GM18498 (cell line): ENCODE data around the gene SLMAP.

Experiments
- ATAC-seq: cut with Tn5 transposase; IDR thresholded peaks from one replicate; pipeline ENCODE4 v1.9.1; 2021; ENCODE audit warnings: mild to moderate bottlenecking, moderate library complexity; ENCODE audit not compliant: unreplicated experiment

Gene SLMAP

DNA sequence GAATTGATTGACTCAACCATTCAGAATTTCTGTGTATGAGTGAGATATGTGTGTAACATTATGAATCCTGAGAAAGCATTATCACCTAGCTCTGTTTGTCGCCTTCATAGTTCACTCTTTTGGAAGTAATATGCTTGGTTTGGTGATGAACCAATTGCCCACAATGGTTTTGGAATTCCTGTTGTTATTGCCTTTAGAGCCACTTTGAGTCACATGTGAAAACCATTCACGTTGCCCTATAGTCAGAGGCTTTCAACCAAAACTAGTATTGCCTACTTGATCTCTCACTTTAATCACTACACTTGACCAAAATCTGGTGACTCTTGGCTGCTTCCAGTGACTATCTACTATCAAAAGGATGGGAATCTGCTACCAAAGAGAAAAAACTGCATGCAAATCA lies 173.9 kb downstream of the SLMAP start:
- no peak for ATAC-seq

DNA sequence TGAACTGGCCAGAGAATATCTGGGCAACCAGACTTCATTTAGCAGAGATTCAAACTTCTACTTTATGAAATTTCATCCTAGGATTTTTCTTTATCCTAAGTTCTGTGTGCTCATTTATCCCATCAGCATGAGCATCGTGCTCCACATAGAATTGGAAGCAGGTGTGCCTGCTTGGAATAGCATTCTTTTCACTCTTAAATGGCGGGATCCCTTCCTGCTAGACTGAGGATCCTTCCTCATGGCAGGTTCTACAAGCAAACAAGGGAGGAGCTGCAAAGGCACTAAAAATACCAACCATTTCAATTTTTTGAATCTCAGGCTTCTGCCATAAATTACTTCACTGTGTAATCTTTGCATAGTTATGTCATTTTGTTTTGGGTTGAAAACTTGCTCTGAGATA lies 177.5 kb downstream of the SLMAP start:
- ATAC-seq = no peak

DNA sequence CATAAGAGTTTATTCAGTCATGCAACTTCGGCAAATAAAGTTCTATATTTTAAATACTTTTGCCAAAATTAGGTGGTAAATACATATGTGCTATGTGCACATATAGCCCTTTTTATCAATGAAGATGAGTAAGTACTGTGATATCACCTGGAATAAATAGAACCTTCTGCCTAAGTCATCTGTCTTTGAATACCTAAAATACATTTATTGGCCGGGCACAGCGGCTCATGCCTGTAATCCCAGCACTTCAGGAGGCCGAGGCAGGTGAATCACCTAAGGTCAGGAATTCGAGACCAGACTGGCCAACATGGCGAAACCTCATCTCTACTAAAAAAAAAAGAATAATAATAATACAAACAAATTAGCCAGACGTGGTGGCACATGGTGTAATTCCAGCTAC lies 178.3 kb downstream of the SLMAP start:
- ATAC-seq = no peak

DNA sequence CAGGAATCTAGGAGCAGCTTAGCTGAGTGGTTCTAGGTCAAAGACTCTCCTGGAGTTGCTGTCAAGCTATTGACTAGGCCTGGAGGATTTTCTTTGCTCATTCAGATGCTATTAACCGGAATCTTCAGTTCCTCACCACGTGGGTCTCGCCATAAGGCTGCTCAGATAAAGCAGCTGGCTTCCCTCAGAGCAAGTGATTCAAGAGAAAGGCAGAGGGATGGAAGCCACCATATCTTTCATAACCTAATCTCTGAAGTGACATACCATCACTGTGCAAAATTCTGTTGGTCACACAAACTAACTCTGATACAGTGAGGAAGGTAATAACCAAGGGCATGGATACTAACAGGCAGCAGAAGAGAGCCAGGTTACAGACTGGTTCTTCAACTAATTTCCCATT lies 179.4 kb downstream of the SLMAP start:
- ATAC-seq = no peak

DNA sequence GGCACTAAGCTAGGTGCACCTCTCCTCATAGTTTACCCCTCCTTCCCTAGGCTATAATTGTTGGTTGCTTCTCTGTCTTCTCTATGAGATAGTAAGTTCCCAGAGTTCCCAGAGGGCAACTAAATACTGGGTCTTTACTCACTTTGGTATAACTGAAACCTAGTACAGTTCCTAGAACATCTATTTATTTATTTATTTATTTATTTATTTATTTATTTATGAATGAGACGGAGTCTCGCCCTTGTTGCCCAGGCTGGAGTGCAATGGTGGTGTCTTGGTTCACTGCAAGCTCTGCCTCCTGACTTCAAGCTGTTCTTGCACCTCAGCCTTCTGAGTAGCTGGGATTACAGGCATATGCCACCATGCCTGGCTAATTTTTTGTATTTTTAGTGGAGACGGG lies 181.0 kb downstream of the SLMAP start:
- ATAC-seq = no peak

DNA sequence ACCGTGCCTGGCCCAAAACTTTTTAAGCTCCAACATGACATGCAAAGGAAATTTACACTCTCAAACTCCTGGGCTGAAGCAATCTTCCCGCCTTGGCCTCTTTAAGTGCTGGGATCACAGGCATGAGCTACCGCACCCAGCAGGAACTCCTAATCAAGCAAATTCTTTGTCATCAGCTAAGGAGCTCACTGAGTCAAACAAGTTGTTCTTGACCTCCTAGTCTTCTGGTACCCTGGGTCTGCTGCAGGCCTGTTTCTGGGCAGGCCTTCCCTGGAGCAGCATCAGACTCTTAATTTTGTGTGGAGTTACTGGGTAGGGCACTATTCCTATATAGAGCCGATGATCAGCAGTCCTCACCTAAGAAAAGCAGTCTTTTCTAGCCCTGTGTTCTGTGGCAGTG lies 183.7 kb downstream of the SLMAP start:
- no peak for ATAC-seq

DNA sequence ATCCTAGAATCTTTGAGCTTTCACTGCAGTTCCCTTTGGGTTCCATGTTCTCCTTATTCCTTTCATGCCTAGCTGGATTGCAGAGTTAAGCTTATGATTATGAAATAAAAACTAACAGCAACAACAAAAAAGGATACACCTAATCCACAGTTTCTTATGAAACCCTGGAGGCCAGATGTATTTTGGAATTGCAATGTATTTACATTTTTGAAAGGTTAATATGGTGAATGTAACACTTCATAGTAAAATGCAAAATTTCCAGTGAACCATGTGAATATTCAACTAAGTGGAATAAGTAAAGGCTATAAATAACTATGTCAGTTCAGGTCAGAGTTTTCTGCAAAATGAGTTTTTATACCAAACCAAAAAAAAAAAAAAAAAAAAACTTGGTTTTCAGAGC lies 186.3 kb downstream of the SLMAP start:
- no peak for ATAC-seq

DNA sequence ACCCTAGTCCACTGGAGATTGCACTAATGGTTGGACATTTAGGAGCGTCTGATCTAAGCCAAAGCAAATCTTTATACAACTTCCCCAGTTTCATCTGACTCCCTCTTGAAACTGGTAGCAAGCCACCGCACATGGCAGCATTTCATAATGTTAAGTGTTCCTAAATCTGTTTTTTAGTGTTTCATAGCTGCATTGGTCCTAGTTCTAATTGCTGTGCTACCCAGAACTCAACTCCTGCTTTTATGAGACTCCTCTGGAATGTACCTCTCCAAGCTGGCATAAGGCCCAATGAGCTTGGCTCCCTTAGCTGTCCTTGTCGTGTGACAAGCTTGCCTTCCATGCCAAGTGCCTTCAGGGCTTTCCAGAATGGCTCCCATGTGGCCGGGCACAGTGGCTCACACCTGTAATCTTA lies 186.8 kb downstream of the SLMAP start:
- ATAC-seq = no peak

DNA sequence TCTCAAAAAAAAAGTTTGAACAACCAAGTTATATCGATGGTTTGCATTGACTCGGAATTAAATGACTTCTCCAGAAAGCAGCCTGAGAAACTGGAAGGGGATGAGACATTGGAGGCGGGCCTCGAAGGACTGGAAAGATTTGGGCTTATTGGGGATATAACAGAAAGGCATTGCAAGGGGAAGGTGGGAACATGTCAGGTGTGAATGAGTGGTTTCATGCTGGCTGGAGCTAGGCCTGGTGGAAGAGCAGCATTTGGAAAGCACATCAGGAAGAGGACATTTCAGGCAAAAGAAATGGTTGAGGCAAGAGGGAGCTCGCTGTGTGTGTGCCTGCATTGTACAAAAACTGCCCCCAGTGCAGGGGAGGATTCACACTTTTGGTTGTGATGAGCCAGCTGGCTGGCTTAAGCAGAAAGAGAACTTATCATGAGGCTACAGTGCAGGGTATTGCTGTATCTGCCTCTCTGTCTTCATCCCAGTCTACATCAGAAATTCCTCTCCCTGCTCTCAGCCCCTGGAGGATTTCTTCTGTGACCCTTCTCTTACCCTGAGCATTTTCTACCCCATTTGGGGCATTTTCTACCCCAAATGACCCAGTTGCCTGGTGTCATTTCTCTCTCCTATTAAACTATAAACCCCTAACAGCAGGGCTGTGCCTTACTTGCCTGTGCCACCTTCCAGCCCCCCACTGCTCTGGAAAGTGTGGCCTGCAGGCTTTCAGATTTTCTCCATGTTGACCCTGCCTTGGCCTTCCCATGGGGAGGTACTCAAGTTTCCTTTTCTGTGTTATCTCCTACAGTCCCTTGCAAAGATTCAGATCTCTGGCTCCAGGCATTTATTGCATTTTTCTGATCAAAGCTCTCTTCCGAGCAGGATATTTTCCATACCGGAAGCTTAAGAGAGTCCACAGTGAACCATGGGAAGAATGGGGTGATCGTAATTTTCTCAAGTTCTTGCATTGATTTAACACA lies 187.7 kb downstream of the SLMAP start:
- ATAC-seq = no peak

DNA sequence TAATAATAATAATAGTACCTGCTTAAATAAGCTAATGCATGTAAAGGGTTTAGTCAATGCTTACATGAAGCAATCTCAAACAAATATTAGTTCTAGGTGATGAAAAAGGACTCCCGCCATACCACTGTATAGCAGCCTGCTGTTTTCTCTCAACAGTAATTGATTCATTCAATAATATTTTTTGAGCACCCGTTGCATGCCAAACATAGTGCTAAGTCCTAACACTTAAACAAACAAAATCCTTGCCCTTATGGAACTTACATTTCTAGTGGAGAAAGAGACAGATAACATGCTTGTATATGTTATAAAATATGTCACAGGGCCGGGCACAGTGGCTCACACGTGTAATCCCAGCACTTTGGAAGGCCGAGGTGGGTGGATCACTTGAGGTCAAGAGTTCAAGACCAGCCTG lies 190.9 kb downstream of the SLMAP start:
- no peak for ATAC-seq

DNA sequence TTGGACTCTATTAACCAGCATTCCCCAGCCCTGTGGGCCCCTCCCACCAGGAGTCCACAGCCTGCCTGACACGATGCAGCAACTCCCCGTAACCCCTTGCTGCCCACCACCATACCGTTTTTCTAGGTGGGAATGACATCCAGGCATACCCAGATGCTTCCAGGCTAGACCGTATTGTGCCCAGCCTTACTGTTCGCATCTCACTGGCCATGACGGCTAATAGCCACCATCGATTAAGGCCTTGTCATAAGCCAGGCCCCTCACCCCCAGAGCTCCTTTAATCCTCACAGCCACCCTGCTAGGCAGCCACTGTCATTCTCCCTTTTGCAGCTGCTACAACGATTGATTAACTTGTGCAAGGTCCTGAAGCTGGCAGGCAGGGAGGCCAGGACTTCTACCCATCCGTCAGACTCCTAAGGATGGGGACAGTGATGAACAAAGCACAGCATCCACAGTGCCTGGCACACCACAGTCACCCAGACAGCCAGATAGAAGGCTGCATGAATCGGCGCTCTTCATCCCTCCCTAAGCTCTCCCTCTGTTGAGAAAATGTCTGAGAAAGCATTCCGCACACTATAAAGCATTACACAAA lies 192.1 kb downstream of the SLMAP start:
- no peak for ATAC-seq

DNA sequence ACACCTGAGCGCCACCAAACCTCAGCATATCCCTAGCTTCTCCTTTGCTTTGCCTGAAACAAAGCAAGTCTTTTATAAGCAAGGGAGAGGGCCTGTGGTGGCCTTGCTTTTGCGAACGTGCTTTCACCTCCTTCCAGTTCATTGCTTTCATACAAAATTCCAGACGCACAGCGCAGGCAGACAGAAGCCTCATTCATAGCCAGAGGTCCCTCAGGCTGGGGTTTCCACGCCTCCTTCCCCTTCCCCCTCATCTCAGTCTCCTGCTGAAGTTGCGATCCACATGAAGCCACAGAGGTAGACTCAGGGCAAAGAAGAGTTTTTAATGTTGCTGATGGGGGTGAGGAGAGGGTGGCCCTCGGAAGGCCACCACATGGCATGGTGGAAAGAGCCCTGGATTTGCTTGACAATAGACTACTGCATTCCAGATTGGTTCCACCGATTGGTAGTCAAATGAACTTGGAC lies 192.7 kb downstream of the SLMAP start:
- ATAC-seq = no peak

DNA sequence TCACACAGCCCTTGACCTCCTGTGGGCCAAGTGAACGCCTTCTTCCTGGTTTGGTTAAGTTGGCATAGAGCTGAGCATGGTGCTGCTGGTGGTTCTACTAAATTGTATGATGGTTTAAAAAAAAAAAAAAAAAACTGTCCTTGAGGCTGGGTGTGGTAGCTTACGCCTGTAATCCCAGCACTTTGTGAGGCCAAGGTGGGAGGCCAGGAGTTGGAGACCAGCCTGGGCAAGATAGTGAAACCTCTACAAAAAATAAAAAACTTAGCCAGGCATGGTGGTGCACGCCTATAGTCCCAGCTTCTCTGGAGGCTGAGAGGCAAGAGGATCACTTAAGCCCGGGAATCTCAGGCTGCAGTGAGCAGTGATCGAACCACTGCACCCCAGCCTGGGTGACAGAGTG lies 193.2 kb downstream of the SLMAP start:
- ATAC-seq = no peak

DNA sequence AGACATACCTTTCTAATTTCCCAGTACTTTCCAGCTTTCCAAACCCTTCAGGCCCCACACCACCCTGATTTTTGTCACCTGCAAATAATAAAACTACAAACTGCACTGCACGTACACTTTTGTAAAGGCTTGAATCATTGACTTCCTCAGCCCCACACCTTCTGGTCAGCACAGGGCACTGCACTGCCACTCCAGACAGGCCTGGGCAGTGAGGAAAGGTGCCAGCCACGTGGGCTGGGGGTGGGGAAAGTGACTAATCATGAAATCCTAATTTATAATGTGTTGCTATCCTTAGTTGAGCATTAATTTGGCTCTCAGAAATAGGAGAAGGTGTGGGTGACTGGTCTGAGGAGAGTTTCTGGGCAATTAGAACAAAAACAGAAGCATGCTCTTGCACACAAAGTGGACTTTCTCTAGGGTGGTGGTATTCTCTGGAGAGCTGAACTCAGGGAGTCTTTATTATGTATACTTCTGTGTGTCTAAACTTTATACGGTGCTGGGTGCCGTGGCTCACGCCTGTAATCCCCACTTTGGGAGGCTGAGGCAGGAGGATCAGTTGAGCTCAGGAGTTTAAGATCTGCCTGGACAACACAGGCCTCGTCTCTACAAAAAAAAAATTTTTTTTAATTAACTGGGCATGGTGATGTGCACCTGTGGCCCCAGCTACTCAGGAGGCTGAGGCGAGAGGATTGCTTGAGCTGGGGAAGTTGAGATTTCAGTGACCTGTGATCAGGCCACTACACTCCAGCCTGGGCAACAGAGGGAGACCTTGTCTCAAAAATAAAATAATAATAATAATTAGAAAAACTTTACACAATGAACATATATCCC lies 193.9 kb downstream of the SLMAP start:
- ATAC-seq = no peak

DNA sequence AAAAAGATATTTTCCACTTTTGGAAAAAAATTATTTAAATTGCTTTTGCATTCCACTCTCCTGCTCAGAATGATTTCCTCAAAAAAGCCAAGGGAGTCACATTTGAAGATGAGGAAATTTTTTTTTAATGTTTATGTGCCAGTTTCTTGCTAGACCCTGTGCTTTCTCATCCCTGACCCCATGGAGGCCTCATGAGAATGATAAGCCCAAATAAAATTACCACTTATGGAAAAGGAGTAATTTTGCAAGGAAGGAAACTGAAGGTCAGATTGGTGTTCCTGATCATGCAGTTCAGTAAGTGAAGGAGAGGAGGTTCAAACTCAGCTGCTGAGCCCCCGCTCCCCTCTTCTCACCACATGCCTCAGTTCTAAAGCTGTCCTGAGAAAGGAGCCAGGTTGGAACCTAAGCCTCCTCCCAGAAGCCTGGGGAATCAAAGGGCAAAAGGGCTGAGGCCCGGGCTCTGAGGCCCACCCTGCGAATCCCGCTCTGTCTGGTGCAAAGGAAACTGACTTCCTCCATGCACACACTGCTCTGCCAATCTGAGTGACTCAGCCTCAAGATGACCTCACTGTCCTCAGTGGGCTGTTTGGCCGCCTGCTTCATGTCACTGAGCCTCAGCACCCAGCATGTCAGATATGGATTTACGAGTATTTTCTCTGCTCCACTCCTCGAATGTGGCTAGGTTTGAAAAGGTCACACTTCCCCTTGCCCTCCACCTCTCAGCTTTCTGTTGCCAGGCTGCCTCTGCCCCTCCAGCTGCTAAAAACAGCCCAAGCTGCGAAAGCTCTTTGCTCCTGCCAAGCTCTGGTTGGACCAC lies 195.2 kb downstream of the SLMAP start:
- ATAC-seq = no peak

DNA sequence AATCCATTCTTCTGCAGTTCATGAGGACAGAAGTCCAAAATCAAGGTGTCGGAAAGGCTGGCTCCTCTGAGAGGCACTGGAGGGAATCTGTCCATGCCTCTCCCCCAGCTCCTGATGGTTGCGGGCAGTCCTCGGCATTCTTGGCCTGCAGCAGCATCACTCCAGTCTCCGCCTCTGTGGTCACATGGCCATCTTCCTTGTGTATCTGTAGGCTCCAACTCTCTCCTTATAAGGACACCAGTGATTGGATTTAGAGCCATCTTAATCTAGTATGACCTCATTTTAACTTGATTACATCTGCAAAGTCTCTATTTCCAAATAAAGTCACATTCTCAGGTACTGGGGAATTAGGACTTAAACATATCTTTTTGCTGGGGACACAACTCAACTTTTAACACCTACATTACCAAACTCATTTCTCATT lies 196.1 kb downstream of the SLMAP start:
- no peak for ATAC-seq

DNA sequence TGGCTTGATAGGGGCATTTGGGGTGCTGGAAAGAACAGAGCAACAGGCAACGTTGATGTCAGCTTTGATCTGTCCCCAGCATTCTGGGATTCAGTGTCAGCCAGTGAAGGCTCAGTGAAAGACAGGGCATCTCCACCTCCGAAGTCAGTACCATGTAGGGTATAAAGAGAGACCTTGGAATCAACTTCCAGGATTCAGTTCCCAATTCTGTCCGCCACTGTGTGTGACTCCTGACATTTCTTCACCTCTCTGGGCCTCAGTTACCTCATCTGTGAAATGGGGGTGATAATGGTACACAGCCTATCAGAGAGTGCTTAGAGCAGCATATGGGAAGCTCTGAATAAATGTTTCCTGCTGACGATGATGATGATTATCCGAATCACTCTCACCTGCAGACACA lies 196.5 kb downstream of the SLMAP start:
- no peak for ATAC-seq

DNA sequence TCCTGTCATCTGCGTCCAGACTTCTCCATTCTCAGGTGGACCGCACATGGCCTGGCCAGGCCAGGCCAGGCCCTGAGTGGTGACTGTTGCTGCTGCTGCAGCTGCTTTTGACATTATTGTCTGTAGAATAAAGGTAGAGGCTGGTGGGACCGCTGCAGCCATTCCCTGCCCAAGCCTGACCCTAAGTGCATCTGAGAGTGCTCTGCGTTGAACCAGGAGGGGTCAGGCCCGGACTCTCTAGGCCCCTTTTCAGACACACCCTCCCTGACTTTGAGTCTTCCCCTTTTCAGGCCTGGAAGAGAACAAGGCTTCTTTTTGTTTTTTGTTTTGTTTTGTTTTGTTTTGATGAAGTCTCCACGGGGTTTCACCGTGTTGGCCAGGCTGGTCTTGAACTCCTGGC lies 197.5 kb downstream of the SLMAP start:
- ATAC-seq = no peak

DNA sequence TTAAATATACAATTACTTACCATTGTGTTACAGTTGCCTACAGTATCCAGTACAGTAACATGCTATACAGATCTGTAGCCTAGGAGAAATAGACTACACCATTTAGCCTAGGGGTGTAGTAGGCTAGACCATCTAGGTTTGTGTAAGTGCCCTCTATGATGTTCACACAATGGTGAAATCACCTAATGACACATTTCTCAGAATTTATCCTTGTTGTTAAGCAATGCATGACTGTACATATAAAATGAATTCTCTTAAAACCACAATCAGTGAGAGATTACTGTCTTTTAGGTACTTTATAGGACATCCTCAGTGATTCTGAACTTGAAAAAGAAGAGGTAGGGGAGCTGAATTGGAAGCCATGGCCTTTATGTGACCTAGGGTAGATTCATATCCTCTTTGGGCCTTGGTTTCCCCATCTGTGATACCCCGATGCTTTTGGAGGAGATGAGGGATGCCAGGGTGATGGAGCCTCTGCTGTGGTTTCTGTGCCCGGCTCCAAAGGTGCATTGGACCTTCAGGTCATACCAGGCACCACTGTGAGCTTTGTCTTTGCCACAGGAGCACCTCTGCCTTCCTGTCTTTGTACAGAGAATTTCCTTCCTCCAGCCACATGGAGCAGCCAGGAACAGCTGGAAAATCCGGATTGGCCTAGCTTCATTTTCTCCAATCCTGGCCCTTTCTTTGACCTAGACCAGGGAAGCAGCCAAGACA lies 200.2 kb downstream of the SLMAP start:
- ATAC-seq = no peak

DNA sequence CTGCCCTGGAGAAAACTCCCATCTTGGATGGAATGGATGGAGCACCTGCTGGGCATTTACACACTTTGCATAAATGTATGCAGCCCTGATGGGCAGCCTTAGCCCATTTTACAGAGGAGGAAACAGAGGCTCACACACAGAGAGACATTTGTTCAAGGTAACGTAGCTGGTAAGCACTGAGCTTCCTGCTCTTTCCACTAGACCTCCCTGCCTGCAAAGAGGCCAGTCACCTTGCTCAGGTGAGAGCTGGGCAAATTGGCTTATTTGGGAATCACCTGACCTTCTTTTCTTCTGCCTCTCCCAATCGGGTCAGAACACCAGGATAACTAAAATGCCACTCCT lies 200.7 kb downstream of the SLMAP start:
- no peak for ATAC-seq
